Breast epithelium (tissue), 4 donors: ENCODE data around the gene OBP2A. TPM values are rescaled to one million over a fixed set of nuclear protein-coding genes. Genes with fewer than 3 reads are reported as not detected.
"Not testable (repeated sequence)": the region's sequence is repeated elsewhere in the genome, so short reads cannot be mapped to it uniquely, and the experiment has no call there.

ENCODE experiments used
- DNase-seq, 2 donors: peaks; one replicate each; pipeline ENCODE4 v3.0.0-alpha.2; 2019; ENCODE audit warnings: low spot score in 2 of 2
- H3K27ac ChIP-seq, 2 donors: fragments of 200-600 bp; sonication (generic) in 1 of 2; one replicate each; pipeline ENCODE4 v1.5.1; 2016 to 2019; ENCODE audit warnings: mild to moderate bottlenecking in 1 of 2
- H3K27me3 ChIP-seq, 2 donors: fragments of 200-600 bp; sonication (generic) in 1 of 2; one replicate each; pipeline versions ENCODE4 v1.5.1 to v1.6.0; 2017 to 2019; ENCODE audit warnings: control low read depth in 1 of 2, mild to moderate bottlenecking in 1 of 2
- H3K36me3 ChIP-seq: fragments of 200-600 bp; one replicate; pipeline ENCODE4 v1.5.1; 2019
- H3K4me1 ChIP-seq, 2 donors: fragments of 200-600 bp; sonication (generic); one replicate each; pipeline ENCODE4 v1.5.1; 2016 to 2019; ENCODE audit warnings: control low read depth in 1 of 2
- H3K4me3 ChIP-seq, 3 donors: fragments of 200-600 bp; sonication (generic); 1 replicate in 2 of 3; 2 replicates in 1 of 3; pipeline ENCODE4 v1.5.1; 2016 to 2019; ENCODE audit warnings: mild to moderate bottlenecking in 3 of 3, moderate library complexity in 2 of 3
- H3K9me3 ChIP-seq, 2 donors: fragments of 200-600 bp; sonication (generic) in 1 of 2; one replicate each; pipeline ENCODE4 v1.5.1; 2016 to 2019; ENCODE audit warnings: control low read depth in 1 of 2
- CTCF ChIP-seq, 3 donors: fragments of 450-650 bp; IDR thresholded peaks; one replicate each; pipeline ENCODE4 v1.5.1; 2016 to 2017; ENCODE audit warnings: antibody characterized with exemption in 3 of 3, mild to moderate bottlenecking in 3 of 3, moderate library complexity in 3 of 3
- POLR2A ChIP-seq: fragments of 450-650 bp; IDR thresholded peaks from one replicate; pipeline ENCODE4 v1.6.1; 2016; ENCODE audit warnings: antibody characterized with exemption, mild to moderate bottlenecking, moderate library complexity
- POLR2AphosphoS5 ChIP-seq, 3 donors: sonication (generic); formaldehyde crosslinking; IDR thresholded peaks; one replicate each; pipeline ENCODE4 v1.6.1; 2017; ENCODE audit warnings: antibody characterized with exemption in 3 of 3
- intact Hi-C: fragments of 100-400 bp; cut with DNase I; formaldehyde crosslinking; loops from one replicate; pipeline ENCODE4 v1.15.1; 2023; ENCODE audit warnings: low total_unique reads
- total RNA-seq, 3 donors: library from RNA; depleted of rRNA; stranded (reverse); fragments of >200 nt; gene quantifications; one replicate each; pipeline ENCODE4 v1.1.0, GENCODE V29; 2016

The OBP2A gene
- total RNA-seq, 3 donors from 2014 or later = not detected

- no peaks in the 10 kb centered on the region for H3K9me3 ChIP-seq
- intact Hi-C loops = no loop called here
- no peak for DNase-seq
- no peak overlapping the region for H3K4me3 ChIP-seq
- no peaks in the 10 kb centered on the region for H3K36me3 ChIP-seq
- no peak overlapping the region for H3K27ac ChIP-seq
- no peaks in the 10 kb centered on the region for H3K4me1 ChIP-seq
- H3K27me3 ChIP-seq = peaks cover 0 to 7% of the 10 kb centered on the region in 2 donors
- TF ChIP-seq POLR2A = no peak
- TF ChIP-seq POLR2AphosphoS5 (IDR thresholded peaks at IDR 0.05) = no peak
- TF ChIP-seq CTCF (IDR thresholded peaks at IDR 0.05) = no peak
Observed at GRCh38 chr9:135547756-135548736, 2.1 kb downstream of the OBP2A start.

GRCh38 chr9:135549478-135550343, 3.8 kb downstream of the OBP2A start:
- H3K27me3 ChIP-seq, intact Hi-C loops, H3K9me3 ChIP-seq, H3K27ac ChIP-seq, DNase-seq, H3K4me3 ChIP-seq, H3K4me1 ChIP-seq, H3K36me3 ChIP-seq: not testable (repeated sequence)

- Histone ChIP-seq H3K27ac (no peak overlapping the region), H3K4me3 (no peak overlapping the region), H3K9me3 (no peaks in the 10 kb centered on the region), H3K36me3 (no peaks in the 10 kb centered on the region), H3K4me1 (no peaks in the 10 kb centered on the region), H3K27me3 (no peaks in the 10 kb centered on the region)
- intact Hi-C loops = no loop called here
- no peak for DNase-seq
- no peak for TF ChIP-seq POLR2AphosphoS5 (IDR thresholded peaks at IDR 0.05)
- no peak for TF ChIP-seq CTCF (IDR thresholded peaks at IDR 0.05)
- no peak for TF ChIP-seq POLR2A
Observed at GRCh38 chr9:135550344-135550918, 4.5 kb downstream of the OBP2A start.

GRCh38 chr9:135551031-135551430, 5.1 kb downstream of the OBP2A start:
- TF ChIP-seq CTCF (IDR thresholded peaks at IDR 0.05) = no peak
- TF ChIP-seq POLR2AphosphoS5 (IDR thresholded peaks at IDR 0.05) = no peak
- TF ChIP-seq POLR2A = no peak
- intact Hi-C loops = no loop called here
- no peaks in the 10 kb centered on the region for H3K9me3 ChIP-seq
- H3K36me3 ChIP-seq = no peaks in the 10 kb centered on the region
- no peaks in the 10 kb centered on the region for H3K27me3 ChIP-seq
- DNase-seq = no peak
- H3K4me1 ChIP-seq = no peaks in the 10 kb centered on the region
- H3K27ac ChIP-seq = no peak overlapping the region
- H3K4me3 ChIP-seq = no peak overlapping the region

GRCh38 chr9:135551456-135551855, 5.5 kb downstream of the OBP2A start:
- H3K9me3 ChIP-seq = no peaks in the 10 kb centered on the region
- DNase-seq = no peak
- no peak for TF ChIP-seq POLR2AphosphoS5 (IDR thresholded peaks at IDR 0.05)
- no peak for TF ChIP-seq CTCF (IDR thresholded peaks at IDR 0.05)
- TF ChIP-seq POLR2A = no peak
- H3K4me1 ChIP-seq = no peaks in the 10 kb centered on the region
- no peaks in the 10 kb centered on the region for H3K27me3 ChIP-seq
- no peak overlapping the region for H3K27ac ChIP-seq
- no peaks in the 10 kb centered on the region for H3K36me3 ChIP-seq
- no peak overlapping the region for H3K4me3 ChIP-seq
- intact Hi-C loops = no loop called here
